Stimulated activated CD4-positive, alpha-beta T cell treated with anti-CD3 and anti-CD28 coated beads, Interleukin-15, amount 100 ng/mL, for 48 hours (primary cell): ENCODE data around the gene S1PR4.
"Not testable (repeated sequence)": the region's sequence is repeated elsewhere in the genome, so short reads cannot be mapped to it uniquely, and the experiment has no call there.

Experiments used
- DNase-seq, 2 donors: peaks; one replicate each; pipeline ENCODE4 v3.0.0-alpha.2; 2020; ENCODE audit warnings: low read depth in 2 of 2

The S1PR4 gene

GRCh38 chr19:3152419-3152780 is 26.2 kb upstream of the S1PR4 start:
- DNase-seq: no peak

- no peak for DNase-seq
Measured at GRCh38 chr19:3153286-3154230, 25.0 kb upstream of the S1PR4 start.

GRCh38 chr19:3154447-3154846 is 24.1 kb upstream of the S1PR4 start:
- DNase-seq: not testable (repeated sequence)

- peak; percentile 82 to 87 for DNase-seq
Measured at GRCh38 chr19:3154957-3155736, 23.4 kb upstream of the S1PR4 start.

- DNase-seq: no peak
Measured at GRCh38 chr19:3157096-3157845, 21.3 kb upstream of the S1PR4 start.

- DNase-seq: no peak
Measured at GRCh38 chr19:3159565-3159964, 19.0 kb upstream of the S1PR4 start.

- DNase-seq: no peak
Measured at GRCh38 chr19:3160219-3160618, 18.4 kb upstream of the S1PR4 start.

- no peak for DNase-seq
Measured at GRCh38 chr19:3161453-3161852, 17.1 kb upstream of the S1PR4 start.

GRCh38 chr19:3162418-3163229 is 15.9 kb upstream of the S1PR4 start:
- no peak for DNase-seq

GRCh38 chr19:3163230-3163886 is 15.2 kb upstream of the S1PR4 start:
- DNase-seq: peak in 1 of 2 donors; percentile 61

GRCh38 chr19:3163943-3164342 is 14.6 kb upstream of the S1PR4 start:
- DNase-seq: no peak

GRCh38 chr19:3167533-3168272 is 10.9 kb upstream of the S1PR4 start:
- DNase-seq: no peak

GRCh38 chr19:3171894-3172672 is 6.5 kb upstream of the S1PR4 start:
- no peak for DNase-seq

GRCh38 chr19:3172673-3173000 is 5.9 kb upstream of the S1PR4 start:
- not testable (repeated sequence) for DNase-seq

- no peak for DNase-seq
Measured at GRCh38 chr19:3175781-3176714, 2.5 kb upstream of the S1PR4 start.

GRCh38 chr19:3176715-3177501 is 1.7 kb upstream of the S1PR4 start:
- DNase-seq: peak in 1 of 2 donors; percentile 68

GRCh38 chr19:3178973-3179738 is 587 bp downstream of the S1PR4 start:
- no peak for DNase-seq
